Endothelial cell of umbilical vein (primary cell): ENCODE results near the gene MCC. TPM values are rescaled to one million over a fixed set of nuclear protein-coding genes. Genes with fewer than 3 reads are reported as not detected.

Experiments
- BruUV-seq: library from RNA; stranded (reverse); fragments of 400-500 nt; replicated peaks from 2 replicates; lab custom pipeline; 2021; lab: Mats Ljungman, UMichigan
- CTCF ChIA-PET: fragments of 300-600, 350-600 bp; sonication (Branson Sonifier 250); formaldehyde crosslinking; loops from one replicate; lab custom pipeline; 2021; ENCODE audit warnings: antibody characterized with exemption, inconsistent platforms; lab: Charles Lee
- POLR2A ChIA-PET: fragments of 300-600, 350-600 bp; sonication (Branson Sonifier 250); formaldehyde crosslinking; loops from one replicate; lab custom pipeline; 2021; ENCODE audit warnings: antibody characterized with exemption, inconsistent platforms; lab: Charles Lee
- DNase-seq: peaks from one replicate; pipeline ENCODE4 v3.0.0-alpha.2; 2011; ENCODE audit warnings: low read depth, low spot score
- FAIRE-seq: peaks from 2 replicates; lab custom pipeline; 2011; peaks lifted over from hg19 to GRCh38; lab: Jason Lieb, UNC
- H2AFZ ChIP-seq: 2 replicates; pipeline ENCODE4 v1.6.0; 2012; ENCODE audit warnings: low read depth, low read length, control low read depth, inconsistent platforms
- H3K27ac ChIP-seq: 2 replicates; pipeline ENCODE4 v1.5.1; 2011; ENCODE audit warnings: low read depth, mild to moderate bottlenecking, control low read depth, low read length, moderate library complexity; ENCODE audit not compliant: insufficient read depth
- H3K27me3 ChIP-seq, 2 experiments: 2 replicates each; pipeline versions ENCODE4 v1.6.0 to v1.6.1; 2011; ENCODE audit warnings: low read length in 2 of 2, mixed read lengths in 1 of 2; ENCODE audit not compliant: control insufficient read depth in 2 of 2, insufficient read depth in 2 of 2
- H3K36me3 ChIP-seq, 2 experiments: 2 replicates in 1 of 2; 3 replicates in 1 of 2; pipeline ENCODE4 v1.5.1; 2011; ENCODE audit warnings: low read length in 2 of 2, mild to moderate bottlenecking in 1 of 2, moderate library complexity in 1 of 2; ENCODE audit not compliant: control insufficient read depth in 2 of 2, insufficient read depth in 2 of 2; ENCODE audit errors: extremely low read depth in 1 of 2
- H3K4me1 ChIP-seq: 3 replicates; pipeline ENCODE4 v1.5.1; 2011; ENCODE audit warnings: mild to moderate bottlenecking, low read length; ENCODE audit not compliant: control insufficient read depth, insufficient read depth; ENCODE audit errors: extremely low read depth
- H3K4me2 ChIP-seq: 2 replicates; pipeline ENCODE4 v1.6.1; 2011; ENCODE audit warnings: low read length, control low read depth, mixed read lengths; ENCODE audit not compliant: insufficient read depth
- H3K4me3 ChIP-seq, 3 experiments: fragments of 200-600 bp in 1 of 3; sonication (generic), shearing (Covaris generic) in 1 of 3; replicated peaks in 1 of 3; 2 replicates each; pipeline ENCODE4 v1.5.1; 2011 to 2016; ENCODE audit warnings: control low read depth in 3 of 3, low read length in 3 of 3, mild to moderate bottlenecking in 2 of 3, inconsistent platforms in 1 of 3, low read depth in 1 of 3, moderate library complexity in 1 of 3; ENCODE audit not compliant: insufficient read depth in 1 of 3
- H3K79me2 ChIP-seq: 2 replicates; pipeline ENCODE4 v1.6.0; 2012; ENCODE audit warnings: low read length, inconsistent platforms; ENCODE audit not compliant: control insufficient read depth, insufficient read depth
- H3K9ac ChIP-seq: replicated peaks from 2 replicates; pipeline ENCODE3; 2011; ENCODE audit warnings: low read length, control low read depth; ENCODE audit not compliant: insufficient read depth; ENCODE audit errors: extremely low read depth
- H3K9me1 ChIP-seq: replicated peaks from 3 replicates; pipeline ENCODE4 v1.6.0; 2011; ENCODE audit warnings: mild to moderate bottlenecking, low read length; ENCODE audit not compliant: control insufficient read depth, insufficient read depth; ENCODE audit errors: extremely low read depth
- H3K9me3 ChIP-seq: replicated peaks from 2 replicates; pipeline ENCODE4 v1.5.1; 2012; ENCODE audit warnings: low read length, inconsistent platforms; ENCODE audit not compliant: control insufficient read depth, insufficient read depth
- H4K20me1 ChIP-seq: replicated peaks from 2 replicates; pipeline ENCODE3; 2011; ENCODE audit warnings: mild to moderate bottlenecking, low read length; ENCODE audit not compliant: control insufficient read depth, insufficient read depth; ENCODE audit errors: extremely low read depth
- EZH2 ChIP-seq: IDR thresholded peaks from 2 replicates; pipeline ENCODE4 v1.6.1; 2012; ENCODE audit warnings: borderline replicate concordance, low read depth, mild to moderate bottlenecking, moderate library complexity, low read length, inconsistent platforms; ENCODE audit not compliant: severe bottlenecking
- FOS ChIP-seq: IDR thresholded peaks from 2 replicates; pipeline ENCODE4 v1.6.1; 2011; ENCODE audit warnings: mild to moderate bottlenecking, low read length, moderate library complexity, borderline replicate concordance; ENCODE audit not compliant: insufficient read depth
- GATA2 ChIP-seq: IDR thresholded peaks from 2 replicates; pipeline ENCODE4 v1.7.0; 2011; ENCODE audit warnings: low read depth, mild to moderate bottlenecking, moderate library complexity, mixed read lengths, low read length; ENCODE audit not compliant: insufficient read length, insufficient read depth
- JUN ChIP-seq: IDR thresholded peaks from 2 replicates; pipeline ENCODE4 v1.6.1; 2011; ENCODE audit warnings: borderline replicate concordance, low read depth; ENCODE audit not compliant: insufficient read length, insufficient read depth
- MYC ChIP-seq: IDR thresholded peaks from one replicate; pipeline ENCODE4 v1.6.1; 2011; ENCODE audit warnings: mild to moderate bottlenecking, low read depth, low read length
- POLR2A ChIP-seq: IDR thresholded peaks from 2 replicates; pipeline ENCODE4 v1.6.1; 2012; ENCODE audit warnings: low read depth, mild to moderate bottlenecking, control low read depth, low read length
- POLR2AphosphoS5 ChIP-seq: IDR thresholded peaks from 2 replicates; pipeline ENCODE4 v1.6.1; 2012; ENCODE audit warnings: low read depth, mild to moderate bottlenecking, control low read depth, low read length, moderate library complexity; ENCODE audit not compliant: insufficient read depth
- dilution Hi-C: fragments of 300-500 bp; cut with MboI; formaldehyde crosslinking; loops from one replicate; pipeline ENCODE4 v1.15.0; 2019; ENCODE audit warnings: low sequenced_read_pairs; ENCODE audit not compliant: extremely low pct_ligation_motif_present
- intact Hi-C: fragments of 100-400 bp; cut with micrococcal nuclease; formaldehyde crosslinking; loops from one replicate; pipeline ENCODE4 v1.10.0; 2022
- polyA plus RNA-seq, 4 experiments: library from polyadenylated mRNA; depleted of rRNA in 3 of 4; stranded (reverse) in 3 of 4; unstranded in 1 of 4; fragments of >200 nt; gene quantifications; 2 replicates each; pipeline versions ENCODE4 v1.2.1 to v1.2.3, GENCODE V29; 2011 to 2012; ENCODE audit warnings: missing spikeins in 1 of 4
- total RNA-seq: library from RNA; stranded (reverse); gene quantifications from 2 replicates; pipeline ENCODE4 v1.2.3, GENCODE V29; 2021
- TF ChIP-seq, protein P1 (sequence below): IDR thresholded peaks from 2 replicates; pipeline ENCODE4 v1.6.1; 2011; ENCODE audit not compliant: insufficient read depth, insufficient read length
- TF ChIP-seq, protein P2 (sequence below), 2 donors: IDR thresholded peaks; 1 replicate in 1 of 2; 2 replicates in 1 of 2; pipeline ENCODE4 v1.5.1; 2011; ENCODE audit warnings: low read length in 2 of 2, mild to moderate bottlenecking in 2 of 2, moderate library complexity in 2 of 2, control low read depth in 1 of 2, inconsistent platforms in 1 of 2, low read depth in 1 of 2; ENCODE audit not compliant: insufficient read depth in 1 of 2; ENCODE audit errors: extremely low read depth in 1 of 2

The MCC gene
- total and polyA plus RNA-seq, 2 donors (not counting 3 experiments of a cell fraction or from before 2014, with no cell fraction given): 6.9 to 27.5 TPM

DNA sequence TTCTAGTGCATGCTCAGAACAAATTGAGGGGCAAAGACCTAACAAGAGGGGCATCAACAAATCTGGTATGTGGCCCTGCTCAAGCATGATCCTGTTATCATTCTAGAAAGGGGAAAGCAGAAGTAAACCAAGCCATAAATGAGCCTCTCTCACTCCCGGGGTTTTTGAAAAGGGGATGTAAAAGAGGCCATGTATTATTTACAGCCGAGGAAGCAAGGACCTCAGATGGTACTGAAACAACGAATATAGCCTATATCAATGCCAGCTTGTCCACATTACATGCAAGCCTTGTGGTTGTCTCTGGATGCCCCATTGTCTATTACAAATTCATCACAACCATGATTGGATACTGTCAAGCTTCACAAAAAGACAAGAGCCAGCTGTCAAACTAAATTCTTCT is 300.3 kb downstream of the MCC start:
- Histone ChIP-seq H3K27me3 (no peaks in the 10 kb centered on the region), H3K4me2 (no peak overlapping the region), H3K4me1 (no peaks in the 10 kb centered on the region), H3K4me3 (no peak overlapping the region), H3K9me3 (no peaks in the 10 kb centered on the region), H3K27ac (no peak overlapping the region), H3K9me1 (no peaks in the 10 kb centered on the region), H2AFZ (no peak overlapping the region), H3K36me3 (no peaks in the 10 kb centered on the region), H3K79me2 (no peaks in the 10 kb centered on the region), H4K20me1 (no peaks in the 10 kb centered on the region), H3K9ac (no peak overlapping the region)
- no peak for DNase-seq
- TF ChIP-seq EZH2: no peak
- no peak for TF ChIP-seq FOS
- no peak for TF ChIP-seq POLR2A
- TF ChIP-seq, protein P1, sequence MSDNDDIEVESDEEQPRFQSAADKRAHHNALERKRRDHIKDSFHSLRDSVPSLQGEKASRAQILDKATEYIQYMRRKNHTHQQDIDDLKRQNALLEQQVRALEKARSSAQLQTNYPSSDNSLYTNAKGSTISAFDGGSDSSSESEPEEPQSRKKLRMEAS: no peak
- TF ChIP-seq, protein P2, sequence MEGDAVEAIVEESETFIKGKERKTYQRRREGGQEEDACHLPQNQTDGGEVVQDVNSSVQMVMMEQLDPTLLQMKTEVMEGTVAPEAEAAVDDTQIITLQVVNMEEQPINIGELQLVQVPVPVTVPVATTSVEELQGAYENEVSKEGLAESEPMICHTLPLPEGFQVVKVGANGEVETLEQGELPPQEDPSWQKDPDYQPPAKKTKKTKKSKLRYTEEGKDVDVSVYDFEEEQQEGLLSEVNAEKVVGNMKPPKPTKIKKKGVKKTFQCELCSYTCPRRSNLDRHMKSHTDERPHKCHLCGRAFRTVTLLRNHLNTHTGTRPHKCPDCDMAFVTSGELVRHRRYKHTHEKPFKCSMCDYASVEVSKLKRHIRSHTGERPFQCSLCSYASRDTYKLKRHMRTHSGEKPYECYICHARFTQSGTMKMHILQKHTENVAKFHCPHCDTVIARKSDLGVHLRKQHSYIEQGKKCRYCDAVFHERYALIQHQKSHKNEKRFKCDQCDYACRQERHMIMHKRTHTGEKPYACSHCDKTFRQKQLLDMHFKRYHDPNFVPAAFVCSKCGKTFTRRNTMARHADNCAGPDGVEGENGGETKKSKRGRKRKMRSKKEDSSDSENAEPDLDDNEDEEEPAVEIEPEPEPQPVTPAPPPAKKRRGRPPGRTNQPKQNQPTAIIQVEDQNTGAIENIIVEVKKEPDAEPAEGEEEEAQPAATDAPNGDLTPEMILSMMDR (IDR thresholded peaks at IDR 0.05; ENCODE audit: extremely low read depth in 1 of 2, insufficient read depth in 1 of 2, low read depth in 1 of 2, low read length in 2 of 2): no peak
- dilution Hi-C loops: no loop called here
- no peak for FAIRE-seq
- POLR2A ChIA-PET: no interaction called here
- BruUV-seq: no TSS peak
- intact Hi-C loops: no loop called here
- CTCF ChIA-PET: interaction anchor here (1.1 kb wide), 1 partner anchor 31 kb away, joined by 3 read pairs; no protein-coding TSS in a partner anchor

DNA sequence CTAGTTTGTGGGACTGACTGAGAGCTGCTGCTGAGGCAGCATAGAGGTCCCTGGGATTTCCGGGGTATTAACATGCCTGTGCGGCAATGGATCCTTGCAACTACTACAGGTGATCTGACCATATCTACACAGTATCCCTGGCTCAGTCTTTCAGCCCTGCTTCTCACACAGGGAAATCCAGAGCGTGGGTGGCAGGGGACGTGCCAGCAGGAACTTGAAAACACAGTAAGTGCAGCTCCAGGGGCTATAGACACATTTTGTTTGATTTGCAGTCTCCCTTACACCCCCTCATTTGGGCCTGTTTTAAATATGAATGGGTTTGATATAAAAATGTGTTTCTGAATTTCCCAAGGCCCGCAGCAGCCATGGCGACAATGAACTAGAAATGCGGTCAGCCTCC is 302.2 kb downstream of the MCC start:
- Histone ChIP-seq H3K9me3 (no peaks in the 10 kb centered on the region), H3K27me3 (no peaks in the 10 kb centered on the region), H3K36me3 (no peaks in the 10 kb centered on the region), H3K27ac (no peak overlapping the region), H3K9ac (no peak overlapping the region), H4K20me1 (no peaks in the 10 kb centered on the region), H3K4me3 (no peak overlapping the region), H3K4me1 (no peaks in the 10 kb centered on the region), H3K79me2 (no peaks in the 10 kb centered on the region), H3K9me1 (no peaks in the 10 kb centered on the region), H2AFZ (no peak overlapping the region), H3K4me2 (no peak overlapping the region)
- DNase-seq (no peak), FAIRE-seq (peak; percentile 38)
- dilution Hi-C loops (no loop called here), intact Hi-C loops (no loop called here)
- no TSS peak for BruUV-seq
- POLR2A ChIA-PET: no interaction called here
- CTCF ChIA-PET: interaction anchor here (1.1 kb wide), 1 partner anchor 16 kb away, joined by 5 read pairs; no protein-coding TSS in a partner anchor
- TF ChIP-seq MYC (no peak), GATA2 (no peak), JUN (no peak), FOS (no peak), EZH2 (no peak), POLR2AphosphoS5 (no peak)
- TF ChIP-seq, protein P1: no peak
